SU-DHL-6 (cell line): ENCODE results near the gene HIVEP3.

ENCODE experiments used
- H2AFZ ChIP-seq: fragments of 200-600 bp; sonication (generic); 2 replicates; pipeline ENCODE4 v1.6.1; 2014; ENCODE audit warnings: low read depth, mild to moderate bottlenecking, moderate library complexity, mixed read lengths, antibody characterized with exemption, low read length; ENCODE audit not compliant: severe bottlenecking
- H3F3A ChIP-seq: fragments of 200-600 bp; shearing (Covaris generic); 2 replicates; pipeline ENCODE4 v1.6.0; 2016; ENCODE audit warnings: antibody characterized with exemption, mild to moderate bottlenecking; ENCODE audit not compliant: insufficient read depth
- H3K27ac ChIP-seq: fragments of 200-600 bp; sonication (generic); 2 replicates; pipeline ENCODE4 v1.5.1; 2016; ENCODE audit warnings: low read depth, mild to moderate bottlenecking, low read length, moderate library complexity, mixed read lengths
- H3K27me3 ChIP-seq: fragments of 200-600 bp; sonication (generic), shearing (Covaris generic); 2 replicates; pipeline ENCODE4 v1.6.0; 2014; ENCODE audit warnings: mild to moderate bottlenecking, low read length
- H3K36me3 ChIP-seq: fragments of 200-600 bp; sonication (generic); 2 replicates; pipeline ENCODE4 v1.6.1; 2014; ENCODE audit warnings: mild to moderate bottlenecking, low read length, mixed read lengths
- H3K4me2 ChIP-seq: fragments of 300-600, 200-600 bp; shearing (Covaris generic), sonication (generic); 2 replicates; pipeline ENCODE4 v1.6.0; 2014; ENCODE audit warnings: low read length, low read depth, mild to moderate bottlenecking; ENCODE audit not compliant: poor library complexity, severe bottlenecking
- H3K4me3 ChIP-seq: fragments of 200-600 bp; sonication (generic); 2 replicates; pipeline ENCODE4 v1.5.1; 2014; ENCODE audit warnings: antibody characterized with exemption, low read length, mild to moderate bottlenecking, mixed read lengths; ENCODE audit not compliant: insufficient read depth, poor library complexity, severe bottlenecking
- H3K79me2 ChIP-seq: fragments of 200-600 bp; sonication (generic); 2 replicates; pipeline ENCODE4 v1.6.1; 2014; ENCODE audit warnings: mild to moderate bottlenecking, low read length, moderate library complexity; ENCODE audit not compliant: insufficient read depth
- H3K9ac ChIP-seq: fragments of 200-600 bp; sonication (generic); 2 replicates; pipeline ENCODE4 v1.7.0; 2014; ENCODE audit warnings: mild to moderate bottlenecking, low read length
- H3K9me2 ChIP-seq: fragments of 200-600 bp; sonication (generic); replicated peaks from 2 replicates; pipeline ENCODE4 v1.6.1; 2014; ENCODE audit warnings: low read length; ENCODE audit not compliant: insufficient read depth
- H3K9me3 ChIP-seq: fragments of 200-600 bp; sonication (generic); 2 replicates; pipeline ENCODE4 v1.6.1; 2014; ENCODE audit warnings: low read length, mixed read lengths; ENCODE audit not compliant: insufficient read depth
- H4K20me1 ChIP-seq: fragments of 200-600 bp; sonication (generic); 2 replicates; pipeline ENCODE4 v1.6.1; 2014; ENCODE audit warnings: low read depth, mild to moderate bottlenecking, antibody characterized with exemption, low read length, moderate library complexity, mixed read lengths
- CTCF ChIP-seq: fragments of 200-600 bp; sonication (generic); IDR thresholded peaks from one replicate; pipeline ENCODE4 v1.5.1; 2017; ENCODE audit warnings: antibody characterized with exemption, mild to moderate bottlenecking, low read length, moderate library complexity; ENCODE audit not compliant: insufficient read depth, poor library complexity, severe bottlenecking
- EZH2phosphoT487 ChIP-seq: fragments of 200-600 bp; sonication (generic), shearing (Covaris generic); conservative IDR thresholded peaks from 2 replicates; pipeline ENCODE4 v1.6.1; 2018; ENCODE audit warnings: mild to moderate bottlenecking, antibody characterized with exemption, low read length, moderate library complexity, mixed read lengths

The HIVEP3 gene

DNA sequence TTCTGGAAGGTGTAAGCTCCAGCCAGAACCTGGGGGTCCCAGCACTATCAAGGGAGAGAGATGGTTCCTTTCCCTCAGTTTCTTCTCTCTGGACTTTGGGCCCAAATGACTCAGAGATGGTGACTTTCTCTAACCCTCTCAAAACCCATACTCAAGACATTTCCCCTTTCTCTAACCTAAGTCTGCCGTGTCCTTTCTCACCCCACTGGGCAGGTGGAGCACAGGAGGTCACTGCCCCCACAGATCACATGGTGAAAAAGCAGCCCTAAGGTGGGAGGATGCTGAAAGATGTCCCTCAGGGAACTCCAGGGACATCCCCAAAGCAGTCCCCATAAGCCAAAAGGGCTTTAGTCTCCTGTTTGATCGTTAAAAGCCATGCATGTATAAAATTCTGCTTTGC lies 173.7 kb downstream of the HIVEP3 start:
- Histone ChIP-seq H3K27ac (0 out of 2 replicates have a peak overlapping the region, but pooled peaks have one; percentile 5), H3K36me3 (no peaks in the 10 kb centered on the region), H3F3A (peaks cover 4% of the 10 kb centered on the region; the same call in 1 of the 2 replicates), H3K4me3 (no peak overlapping the region), H2AFZ (no peak overlapping the region), H3K79me2 (no peaks in the 10 kb centered on the region), H3K9me2 (no peaks in the 10 kb centered on the region), H3K9me3 (no peaks in the 10 kb centered on the region), H3K9ac (no peak overlapping the region; the same call in 1 of the 2 replicates), H3K27me3 (no peaks in the 10 kb centered on the region), H4K20me1 (no peaks in the 10 kb centered on the region), H3K4me2 (no peak overlapping the region)
- no peak for TF ChIP-seq EZH2phosphoT487
- no peak for TF ChIP-seq CTCF

GRCh38 chr1:41743366-41743765 lies 175.4 kb downstream of the HIVEP3 start:
- H3K4me2 ChIP-seq = no peak overlapping the region
- H3K79me2 ChIP-seq = no peaks in the 10 kb centered on the region
- no peak overlapping the region for H3K4me3 ChIP-seq
- no peak for TF ChIP-seq EZH2phosphoT487
- TF ChIP-seq CTCF = no peak
- no peak overlapping the region for H2AFZ ChIP-seq
- no peaks in the 10 kb centered on the region for H3F3A ChIP-seq
- H3K36me3 ChIP-seq = no peaks in the 10 kb centered on the region
- no peaks in the 10 kb centered on the region for H4K20me1 ChIP-seq
- no peak overlapping the region for H3K9ac ChIP-seq
- no peaks in the 10 kb centered on the region for H3K9me3 ChIP-seq
- H3K9me2 ChIP-seq = no peaks in the 10 kb centered on the region
- no peaks in the 10 kb centered on the region for H3K27me3 ChIP-seq
- no peak overlapping the region for H3K27ac ChIP-seq

- no peak overlapping the region for H3K9ac ChIP-seq
These were observed 176.5 kb downstream of the HIVEP3 start for GRCh38 chr1:41742219-41742618.

More at GRCh38 chr1:41742219-41742618, 176.5 kb downstream of the HIVEP3 start:
- Histone ChIP-seq H3F3A (no peaks in the 10 kb centered on the region), H3K36me3 (no peaks in the 10 kb centered on the region), H3K27ac (no peak overlapping the region), H3K27me3 (no peaks in the 10 kb centered on the region), H3K4me3 (no peak overlapping the region), H2AFZ (no peak overlapping the region), H3K9me2 (no peaks in the 10 kb centered on the region), H4K20me1 (no peaks in the 10 kb centered on the region), H3K9me3 (no peaks in the 10 kb centered on the region), H3K79me2 (no peaks in the 10 kb centered on the region), H3K4me2 (no peak overlapping the region)
- TF ChIP-seq EZH2phosphoT487 = no peak
- no peak for TF ChIP-seq CTCF
